MCF 10A (cell line): ENCODE results near the gene GIMD1. TPM values are rescaled to one million over a fixed set of nuclear protein-coding genes. Genes with fewer than 3 reads are reported as not detected.
"Not testable (repeated sequence)": the region's sequence is repeated elsewhere in the genome, so short reads cannot be mapped to it uniquely, and the experiment has no call there.

Experiments
- Bru-seq: library from RNA; stranded (reverse); fragments of 400-500 nt; gene quantifications from one replicate; lab custom pipeline; 2021; lab: Mats Ljungman, UMichigan
- BruChase-seq, 2 experiments: library from RNA; stranded (reverse); fragments of 400-500 nt; gene quantifications; one replicate each; lab custom pipeline; 2021; lab: Mats Ljungman, UMichigan
- BruUV-seq: library from RNA; stranded (reverse); fragments of 400-500 nt; replicated peaks from 2 replicates; lab custom pipeline; 2021; lab: Mats Ljungman, UMichigan
- CTCF ChIA-PET: fragments of 300-600 bp; sonication (Branson Sonifier 250); formaldehyde crosslinking; extraction: SDS; loops from one replicate; lab custom pipeline; 2021; ENCODE audit warnings: antibody characterized with exemption, inconsistent platforms; lab: Yijun Ruan, JAX
- POLR2A ChIA-PET: fragments of 300-600, 350-650 bp; sonication (Branson Sonifier 250); formaldehyde crosslinking; extraction: SDS; loops from one replicate; lab custom pipeline; 2020; ENCODE audit warnings: antibody characterized with exemption, inconsistent platforms; lab: Yijun Ruan, JAX
- DNase-seq: peaks from one replicate; pipeline ENCODE4 v3.0.0-alpha.2; 2018; ENCODE audit not compliant: unreplicated experiment
- H3K27ac Mint-ChIP-seq: one replicate; pipeline ENCODE4 v1.8.0; 2022; ENCODE audit warnings: mild to moderate bottlenecking, low read depth, mixed read lengths; ENCODE audit not compliant: unreplicated experiment
- H3K27me3 Mint-ChIP-seq: one replicate; pipeline ENCODE4 v1.8.0; 2022; ENCODE audit warnings: mixed read lengths; ENCODE audit not compliant: insufficient read depth, unreplicated experiment
- H3K36me3 Mint-ChIP-seq: one replicate; pipeline ENCODE4 v1.8.0; 2022; ENCODE audit warnings: mild to moderate bottlenecking, moderate library complexity, mixed read lengths; ENCODE audit not compliant: insufficient read depth, unreplicated experiment
- H3K4me1 Mint-ChIP-seq: one replicate; pipeline ENCODE4 v1.8.0; 2022; ENCODE audit warnings: mixed read lengths; ENCODE audit not compliant: insufficient read depth, unreplicated experiment
- H3K4me3 Mint-ChIP-seq: one replicate; pipeline ENCODE4 v1.8.0; 2022; ENCODE audit warnings: mild to moderate bottlenecking, moderate library complexity, mixed read lengths; ENCODE audit not compliant: unreplicated experiment
- H3K9me3 Mint-ChIP-seq: one replicate; pipeline ENCODE4 v1.8.0; 2022; ENCODE audit warnings: mixed read lengths; ENCODE audit not compliant: unreplicated experiment
- intact Hi-C: fragments of 100-400 bp; cut with micrococcal nuclease; formaldehyde crosslinking; loops from 2 replicates; pipeline ENCODE4 v1.14.1; 2022
- long read RNA-seq: library from polyadenylated mRNA; stranded (forward); transcript quantifications from one replicate; pipeline ENCODE4 v2.0.0, GENCODE V29; 2022
- total RNA-seq: library from RNA; stranded (reverse); gene quantifications from 2 replicates; pipeline ENCODE4 v1.2.3, GENCODE V29; 2022
- TF ChIP-seq, protein P1 (sequence below): fragments of 200-600 bp; IDR thresholded peaks from one replicate; pipeline ENCODE4 v1.8.0; 2022; ENCODE audit warnings: antibody characterized with exemption, mild to moderate bottlenecking; ENCODE audit not compliant: unreplicated experiment

Gene GIMD1
- not detected in 2 replicates for total RNA-seq
- Bru-seq, nascent RNA = not detected
- BruChase-seq, experiment 1, labeled RNA remaining after a 6-hour chase = not detected
- not detected for BruChase-seq, experiment 2, labeled RNA remaining after a 2-hour chase
- long read RNA-seq = 0 reads

DNA sequence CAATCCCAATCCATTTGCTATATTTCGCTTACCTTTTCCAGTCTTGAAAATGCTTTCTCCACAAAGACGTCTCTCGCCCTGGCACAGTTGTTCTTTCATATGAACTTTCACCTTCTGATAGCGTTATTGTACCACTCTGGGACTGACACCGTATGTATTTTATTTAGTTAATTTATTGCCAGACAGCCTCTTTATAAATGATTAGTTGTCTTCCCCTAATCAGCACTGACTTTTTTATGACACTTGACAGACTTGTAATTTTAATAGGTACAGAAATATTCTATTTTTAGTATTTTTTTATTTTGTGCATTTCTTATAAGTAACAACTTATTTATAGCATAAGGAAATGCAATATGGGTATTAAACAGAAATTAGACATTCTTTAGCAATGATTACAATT is at the start of gene GIMD1:
Gene GIMD1 (minus strand): TSS at position 101 of the 400 bp plus-strand sequence. CDS start 1,343 bp downstream, outside the sequence.
- H3K4me1 Mint-ChIP-seq = peaks cover 12% of the 10 kb centered on the region
- H3K27ac Mint-ChIP-seq = no peak within 1 kb of the TSS
- H3K9me3 Mint-ChIP-seq = no peaks in the 10 kb centered on the region
- CTCF ChIA-PET = interaction anchor here (0.7 to 8.0 kb wide), 12 partner anchors 10 to 1149 kb away, joined by 3 to 95 read pairs (median 4); no protein-coding TSS in a partner anchor
- TF ChIP-seq, protein P1, sequence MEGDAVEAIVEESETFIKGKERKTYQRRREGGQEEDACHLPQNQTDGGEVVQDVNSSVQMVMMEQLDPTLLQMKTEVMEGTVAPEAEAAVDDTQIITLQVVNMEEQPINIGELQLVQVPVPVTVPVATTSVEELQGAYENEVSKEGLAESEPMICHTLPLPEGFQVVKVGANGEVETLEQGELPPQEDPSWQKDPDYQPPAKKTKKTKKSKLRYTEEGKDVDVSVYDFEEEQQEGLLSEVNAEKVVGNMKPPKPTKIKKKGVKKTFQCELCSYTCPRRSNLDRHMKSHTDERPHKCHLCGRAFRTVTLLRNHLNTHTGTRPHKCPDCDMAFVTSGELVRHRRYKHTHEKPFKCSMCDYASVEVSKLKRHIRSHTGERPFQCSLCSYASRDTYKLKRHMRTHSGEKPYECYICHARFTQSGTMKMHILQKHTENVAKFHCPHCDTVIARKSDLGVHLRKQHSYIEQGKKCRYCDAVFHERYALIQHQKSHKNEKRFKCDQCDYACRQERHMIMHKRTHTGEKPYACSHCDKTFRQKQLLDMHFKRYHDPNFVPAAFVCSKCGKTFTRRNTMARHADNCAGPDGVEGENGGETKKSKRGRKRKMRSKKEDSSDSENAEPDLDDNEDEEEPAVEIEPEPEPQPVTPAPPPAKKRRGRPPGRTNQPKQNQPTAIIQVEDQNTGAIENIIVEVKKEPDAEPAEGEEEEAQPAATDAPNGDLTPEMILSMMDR = no peak
- no TSS peak for BruUV-seq
- DNase-seq = no peak
- H3K36me3 Mint-ChIP-seq = no peaks in the 10 kb centered on the region
- no peak within 1 kb of the TSS for H3K4me3 Mint-ChIP-seq
- intact Hi-C loops = loop anchor here (1.0 to 5.0 kb wide), 6 partner anchors 102 to 1149 kb away; no protein-coding TSS in a partner anchor
- POLR2A ChIA-PET = no interaction called here
- no peaks in the 10 kb centered on the region for H3K27me3 Mint-ChIP-seq

DNA sequence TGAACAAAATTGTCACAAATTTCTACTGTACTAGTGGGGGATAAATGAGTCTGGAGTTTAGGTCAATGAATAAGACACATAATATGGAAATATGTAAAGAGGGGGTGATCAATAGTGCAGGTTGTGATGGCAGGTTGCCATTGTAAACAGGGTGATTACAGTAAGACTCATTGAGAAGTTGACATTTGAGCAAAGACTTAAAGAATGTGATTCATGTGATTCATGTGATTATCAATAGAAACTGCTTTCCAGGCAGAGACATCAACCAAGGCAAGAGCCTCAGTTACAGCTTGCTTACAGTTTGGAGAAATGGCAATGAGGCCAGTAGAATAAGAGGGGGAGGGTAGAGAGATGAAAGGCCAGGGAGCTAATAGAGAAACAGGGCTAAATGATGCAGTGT is 45.8 kb upstream of the GIMD1 start:
- H3K9me3 Mint-ChIP-seq = peaks cover 5% of the 10 kb centered on the region
- no peak overlapping the region for H3K4me3 Mint-ChIP-seq
- peaks cover 12% of the 10 kb centered on the region for H3K4me1 Mint-ChIP-seq
- intact Hi-C loops = no loop called here
- ChIA-PET CTCF (no interaction called here), POLR2A (no interaction called here)
- no peaks in the 10 kb centered on the region for H3K36me3 Mint-ChIP-seq
- DNase-seq = no peak
- H3K27me3 Mint-ChIP-seq = no peaks in the 10 kb centered on the region
- TF ChIP-seq, protein P1 = no peak
- BruUV-seq = no TSS peak
- no peak overlapping the region for H3K27ac Mint-ChIP-seq

DNA sequence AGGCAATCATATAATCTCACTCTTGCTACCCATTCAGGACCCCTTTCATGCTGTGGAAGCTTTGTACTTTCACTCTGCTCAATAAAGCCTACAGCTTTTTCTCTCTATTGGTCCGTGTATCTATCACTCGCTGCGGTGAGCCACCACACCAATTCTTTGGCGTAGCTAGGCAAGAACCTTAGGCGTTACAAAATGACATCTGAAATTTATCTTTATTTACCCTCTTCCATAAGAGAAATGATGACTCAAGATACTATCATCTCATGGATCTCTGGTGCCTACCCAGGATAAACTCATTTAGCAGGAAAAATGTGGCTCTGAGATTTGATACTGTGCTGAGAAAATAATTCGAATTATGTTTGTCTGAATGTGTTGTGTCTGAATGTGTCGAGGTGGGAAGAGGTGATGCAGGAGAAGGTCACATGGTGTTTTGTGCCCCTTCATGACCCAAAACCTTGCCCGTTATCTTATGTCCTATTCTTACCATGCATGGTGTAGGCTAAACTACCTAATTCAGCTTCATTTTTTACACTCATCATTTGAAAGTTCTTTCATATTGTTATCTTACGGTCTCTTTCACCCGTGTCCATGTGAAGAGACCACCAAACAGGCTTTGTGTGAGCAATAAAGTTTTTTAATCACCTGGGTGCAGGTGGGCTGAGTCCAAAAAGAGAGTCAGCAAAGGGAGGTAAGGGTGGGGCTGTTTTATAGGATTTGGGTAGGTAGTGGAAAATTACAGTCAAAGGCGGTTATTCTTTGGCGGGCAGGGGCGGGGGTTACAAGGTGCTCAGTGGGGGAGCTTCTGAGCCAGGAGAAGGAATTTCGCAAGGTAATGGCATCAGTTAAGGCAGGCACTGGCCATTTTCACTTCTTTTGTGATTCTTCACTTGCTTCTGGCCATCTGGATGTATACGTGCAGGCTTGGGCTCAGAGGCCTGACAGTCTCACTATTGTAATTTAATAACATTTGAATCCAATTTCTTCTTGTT is 41.6 kb upstream of the GIMD1 start:
- H3K9me3 Mint-ChIP-seq = no peaks in the 10 kb centered on the region
- H3K27me3 Mint-ChIP-seq = no peaks in the 10 kb centered on the region
- H3K4me3 Mint-ChIP-seq = no peak overlapping the region
- intact Hi-C loops = no loop called here
- TF ChIP-seq, protein P1 = no peak
- H3K36me3 Mint-ChIP-seq = no peaks in the 10 kb centered on the region
- no TSS peak for BruUV-seq
- no peak overlapping the region for H3K27ac Mint-ChIP-seq
- no peak for DNase-seq
- CTCF ChIA-PET = no interaction called here
- peaks cover 6% of the 10 kb centered on the region for H3K4me1 Mint-ChIP-seq
- POLR2A ChIA-PET = no interaction called here

DNA sequence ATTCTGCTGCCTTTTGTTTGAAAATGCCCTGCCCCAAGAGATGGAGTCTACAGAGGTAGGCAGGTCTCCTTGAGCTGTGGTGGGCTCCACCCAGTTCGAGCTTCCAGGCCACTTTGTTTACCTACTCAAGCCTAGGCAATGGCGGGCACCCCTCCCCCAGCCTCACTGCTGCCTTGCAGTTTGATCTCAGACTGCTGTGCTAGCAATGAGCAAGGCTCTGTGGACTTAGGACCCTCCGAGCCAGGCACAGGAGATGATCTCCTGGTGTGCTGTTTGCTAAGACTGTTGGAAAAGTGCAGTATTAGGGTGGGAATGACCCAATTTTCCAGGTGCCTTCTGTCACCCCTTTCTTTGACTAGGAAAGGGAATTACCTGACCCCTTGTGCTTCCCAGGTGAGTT is 39.4 kb upstream of the GIMD1 start:
- H3K4me3 Mint-ChIP-seq, POLR2A ChIA-PET, intact Hi-C loops, BruUV-seq, H3K36me3 Mint-ChIP-seq, H3K4me1 Mint-ChIP-seq, H3K9me3 Mint-ChIP-seq, H3K27ac Mint-ChIP-seq, DNase-seq, H3K27me3 Mint-ChIP-seq, CTCF ChIA-PET: not testable (repeated sequence)
